OCI-LY7 (cell line): Measurements from ENCODE around the gene TPT1. TPM values are rescaled to one million over a fixed set of nuclear protein-coding genes. Genes with fewer than 3 reads are reported as not detected.
A peak's percentile ranks its signal among the peaks of the same experiment; 100 is the strongest.

Source experiments
- BruUV-seq: library from RNA; stranded (reverse); fragments of 400-500 nt; replicated peaks from 2 replicates; lab custom pipeline; 2021; lab: Mats Ljungman, UMichigan
- CTCF ChIA-PET: fragments of 300-600 bp; sonication (Branson Sonifier 250); formaldehyde crosslinking; loops from one replicate; lab custom pipeline; 2022; ENCODE audit warnings: antibody characterized with exemption; ENCODE audit not compliant: unreplicated experiment; lab: Charles Lee
- POLR2A ChIA-PET: fragments of 300-600 bp; sonication (Branson Sonifier 250); formaldehyde crosslinking; loops from one replicate; lab custom pipeline; 2022; ENCODE audit warnings: antibody characterized with exemption; lab: Charles Lee
- DNase-seq: peaks from one replicate; pipeline ENCODE4 v3.0.0-alpha.2; 2015; ENCODE audit warnings: low spot score
- H2AFZ ChIP-seq: fragments of 200-600 bp; sonication (generic), shearing (Covaris generic); 2 replicates; pipeline ENCODE4 v1.6.1; 2014; ENCODE audit warnings: mild to moderate bottlenecking, antibody characterized with exemption, low read length, moderate library complexity
- H3K27ac ChIP-seq: fragments of 200-600 bp; sonication (generic); 2 replicates; pipeline ENCODE4 v1.5.1; 2014; ENCODE audit warnings: mixed run types, low read depth, mild to moderate bottlenecking, moderate library complexity, low read length, inconsistent platforms; ENCODE audit not compliant: poor library complexity, severe bottlenecking
- H3K36me3 ChIP-seq: fragments of 200-600 bp; sonication (generic); 2 replicates; pipeline ENCODE4 v1.6.1; 2014; ENCODE audit warnings: mild to moderate bottlenecking, antibody characterized with exemption, low read length, moderate library complexity, mixed read lengths; ENCODE audit not compliant: insufficient read depth
- H3K4me1 ChIP-seq: fragments of 200-600 bp; sonication (generic); 2 replicates; pipeline ENCODE4 v1.5.1; 2014; ENCODE audit warnings: mild to moderate bottlenecking, low read length; ENCODE audit not compliant: insufficient read depth, poor library complexity, severe bottlenecking
- H3K4me2 ChIP-seq: fragments of 200-600 bp; sonication (generic); 2 replicates; pipeline ENCODE4 v1.6.1; 2014; ENCODE audit warnings: mild to moderate bottlenecking, low read length
- H3K4me3 ChIP-seq: fragments of 200-600 bp; sonication (generic); 2 replicates; pipeline ENCODE4 v1.5.1; 2014; ENCODE audit warnings: mild to moderate bottlenecking, low read depth, low read length; ENCODE audit not compliant: poor library complexity, severe bottlenecking
- H3K79me2 ChIP-seq: fragments of 200-600 bp; sonication (generic); 2 replicates; pipeline ENCODE4 v1.6.1; 2016; ENCODE audit warnings: low read depth, mild to moderate bottlenecking, low read length, moderate library complexity, mixed read lengths; ENCODE audit not compliant: insufficient read depth
- H3K9me2 ChIP-seq: fragments of 200-600 bp; sonication (generic); 2 replicates; pipeline ENCODE4 v1.6.1; 2016; ENCODE audit warnings: mild to moderate bottlenecking, low read length, mixed read lengths; ENCODE audit not compliant: insufficient read depth
- H3K9me3 ChIP-seq: fragments of 200-600 bp; sonication (generic); 2 replicates; pipeline ENCODE4 v1.6.1; 2014; ENCODE audit warnings: mild to moderate bottlenecking, mixed run types, low read length, mixed read lengths
- H4K20me1 ChIP-seq: fragments of 200-600 bp; sonication (generic); 2 replicates; pipeline ENCODE4 v1.6.1; 2014; ENCODE audit warnings: mild to moderate bottlenecking, antibody characterized with exemption, low read length, moderate library complexity, mixed read lengths; ENCODE audit not compliant: insufficient read depth
- CTCF ChIP-seq: fragments of 200-600 bp; sonication (generic); conservative IDR thresholded peaks from 2 replicates; pipeline ENCODE4 v1.5.1; 2014; ENCODE audit warnings: mild to moderate bottlenecking, antibody characterized with exemption, low read length, moderate library complexity, mixed read lengths
- EZH2phosphoT487 ChIP-seq: fragments of 200-600 bp; sonication (generic); IDR thresholded peaks from 2 replicates; pipeline ENCODE4 v1.6.1; 2018; ENCODE audit warnings: low read depth, borderline replicate concordance, mild to moderate bottlenecking, mixed run types, antibody characterized with exemption, low read length, moderate library complexity, mixed read lengths
- intact Hi-C: fragments of 100-400 bp; cut with micrococcal nuclease; formaldehyde crosslinking; loops from one replicate; pipeline ENCODE4 v1.10.0; 2022; ENCODE audit not compliant: unreplicated experiment
- total RNA-seq, 2 experiments: library from RNA; depleted of rRNA in 1 of 2; stranded (reverse); fragments of >200 nt in 1 of 2; shearing (Covaris generic) in 1 of 2; gene quantifications; 2 replicates each; pipeline ENCODE4 v1.2.3, GENCODE V29; 2014 to 2022

The TPT1 gene
- total RNA-seq, 2 experiments from 2014 or later = 1,996 to 2,337 TPM

DNA sequence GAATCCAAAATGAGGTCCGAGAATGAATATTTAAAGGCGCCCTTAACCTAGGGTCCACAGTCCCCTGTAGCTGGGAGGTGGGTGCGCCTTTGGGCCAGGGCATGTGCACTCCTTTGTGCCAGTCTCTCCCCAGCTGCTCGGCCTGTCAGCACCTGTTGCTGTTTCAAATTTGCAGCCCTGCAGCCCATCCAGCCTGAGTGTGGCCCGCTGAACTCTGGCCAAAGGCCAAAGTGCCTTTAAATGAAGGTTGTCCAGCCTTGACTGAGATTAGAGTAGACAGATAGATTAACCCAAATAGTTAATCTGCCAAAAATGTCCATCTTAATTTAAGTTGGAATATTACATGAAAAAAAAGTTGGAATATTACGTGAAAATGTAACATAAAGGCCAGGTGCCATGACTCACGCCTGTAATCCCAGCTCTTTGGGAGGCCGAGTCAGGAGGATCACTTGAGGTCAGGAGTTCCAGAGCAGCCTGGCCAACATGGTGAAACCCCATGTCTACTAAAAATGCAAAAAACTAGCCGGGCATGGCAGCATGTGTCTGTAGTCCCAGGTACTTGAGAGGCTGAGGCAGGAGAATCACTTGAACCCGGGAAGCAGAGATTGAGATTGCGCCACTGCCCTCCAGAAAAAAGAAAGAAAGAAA lies 25.3 kb downstream of the TPT1 start:
- Histone ChIP-seq H3K4me1 (peaks cover 3% of the 10 kb centered on the region), H3K79me2 (no peaks in the 10 kb centered on the region), H3K4me3 (no peak overlapping the region), H2AFZ (no peak overlapping the region), H3K4me2 (no peak overlapping the region), H3K9me3 (no peaks in the 10 kb centered on the region), H4K20me1 (no peaks in the 10 kb centered on the region), H3K27ac (no peak overlapping the region), H3K9me2 (no peaks in the 10 kb centered on the region), H3K36me3 (no peaks in the 10 kb centered on the region)
- ChIA-PET CTCF (no interaction called here), POLR2A (no interaction called here)
- intact Hi-C loops = no loop called here
- DNase-seq = no peak
- TF ChIP-seq CTCF (no peak), EZH2phosphoT487 (no peak)
- no TSS peak for BruUV-seq

GRCh38 chr13:45314822-45315221 lies 26.2 kb downstream of the TPT1 start:
- H3K27ac ChIP-seq = no peak overlapping the region
- H3K4me1 ChIP-seq = peaks cover 6% of the 10 kb centered on the region
- ChIA-PET POLR2A (interaction anchor here (0.6 to 0.7 kb wide), 2 partner anchors 174 to 345 kb away, joined by 3 to 4 read pairs; no protein-coding TSS in a partner anchor), CTCF (no interaction called here)
- H3K4me2 ChIP-seq = no peak overlapping the region
- intact Hi-C loops = no loop called here
- no peaks in the 10 kb centered on the region for H3K9me3 ChIP-seq
- no peak overlapping the region for H2AFZ ChIP-seq
- no peak for TF ChIP-seq CTCF
- TF ChIP-seq EZH2phosphoT487 = no peak
- no peak overlapping the region for H3K4me3 ChIP-seq
- no TSS peak for BruUV-seq
- no peaks in the 10 kb centered on the region for H3K79me2 ChIP-seq
- H3K36me3 ChIP-seq = no peaks in the 10 kb centered on the region
- no peak for DNase-seq
- no peaks in the 10 kb centered on the region for H3K9me2 ChIP-seq
- no peaks in the 10 kb centered on the region for H4K20me1 ChIP-seq

DNA sequence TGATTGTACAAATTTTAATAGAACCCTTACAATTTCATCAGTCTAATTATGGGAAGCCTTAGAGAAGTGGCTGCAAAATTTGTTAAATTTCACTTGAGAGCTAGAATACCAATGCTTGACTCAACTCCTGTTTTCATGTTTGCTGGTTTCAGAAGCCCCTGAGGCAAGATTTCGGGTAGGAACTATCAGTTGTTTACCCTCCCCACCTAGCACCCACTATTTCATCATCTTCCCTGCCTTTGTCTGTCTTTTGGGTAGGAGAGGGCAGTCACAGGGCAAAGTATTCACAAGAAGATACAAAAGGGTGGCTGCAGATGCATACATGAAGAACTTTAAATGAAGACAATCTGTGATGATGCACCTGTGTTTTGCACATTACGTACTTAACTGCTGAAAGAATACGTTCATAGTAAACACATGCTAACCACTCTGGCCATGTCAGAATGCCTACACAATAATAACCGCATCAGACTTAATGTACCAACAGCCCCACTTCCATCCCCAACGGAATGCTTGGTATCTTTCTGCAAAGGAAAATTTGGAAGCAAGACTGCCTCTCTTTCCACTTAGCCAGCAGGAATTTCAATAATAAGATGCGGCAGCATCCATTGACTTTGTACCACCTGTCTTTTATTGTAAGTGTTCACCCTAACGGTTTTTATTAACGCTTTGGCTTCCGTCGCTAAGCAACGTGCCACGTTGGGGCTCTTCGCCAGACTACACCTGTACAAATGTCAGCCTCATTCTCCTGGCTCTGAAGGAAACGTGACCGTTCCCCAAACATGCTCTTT lies 30.4 kb downstream of the TPT1 start:
- ChIA-PET POLR2A (no interaction called here), CTCF (no interaction called here)
- Histone ChIP-seq H3K9me2 (no peaks in the 10 kb centered on the region), H3K27ac (no peak overlapping the region), H3K4me1 (peaks cover 10% of the 10 kb centered on the region), H2AFZ (peak overlapping the region; percentile 34; the same call in 1 of the 2 replicates), H3K4me3 (peak overlapping the region; percentile 51), H4K20me1 (no peaks in the 10 kb centered on the region), H3K79me2 (no peaks in the 10 kb centered on the region), H3K36me3 (no peaks in the 10 kb centered on the region), H3K4me2 (peak overlapping the region; percentile 63), H3K9me3 (no peaks in the 10 kb centered on the region)
- no TSS peak for BruUV-seq
- no peak for DNase-seq
- TF ChIP-seq EZH2phosphoT487 = no peak
- TF ChIP-seq CTCF = no peak
- intact Hi-C loops = no loop called here
